ENCODE results near the gene LAMC2.
"Not testable (repeated sequence)": the region's sequence is repeated elsewhere in the genome, so short reads cannot be mapped to it uniquely, and the experiment has no call there.

Gene LAMC2

DNA sequence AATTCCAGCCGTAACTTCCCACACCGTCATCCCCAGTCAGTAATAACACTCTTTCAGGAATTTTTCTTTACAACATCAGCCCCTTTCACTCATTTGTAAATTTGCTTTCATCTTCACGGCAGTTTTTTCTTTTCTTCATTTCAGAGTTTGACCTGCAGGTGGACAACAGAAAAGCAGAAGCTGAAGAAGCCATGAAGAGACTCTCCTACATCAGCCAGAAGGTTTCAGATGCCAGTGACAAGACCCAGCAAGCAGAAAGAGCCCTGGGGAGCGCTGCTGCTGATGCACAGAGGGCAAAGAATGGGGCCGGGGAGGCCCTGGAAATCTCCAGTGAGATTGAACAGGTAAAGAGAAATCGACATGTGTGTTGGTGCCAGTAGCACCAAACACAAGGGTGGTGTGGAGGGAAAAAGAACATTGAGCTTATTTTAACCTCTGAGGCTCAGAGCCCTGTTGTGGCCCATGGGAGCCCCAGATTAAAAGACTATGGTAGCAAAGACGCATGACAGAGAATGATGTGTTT is 53.2 kb downstream of the LAMC2 start:
- no peak for DNase-seq

DNA sequence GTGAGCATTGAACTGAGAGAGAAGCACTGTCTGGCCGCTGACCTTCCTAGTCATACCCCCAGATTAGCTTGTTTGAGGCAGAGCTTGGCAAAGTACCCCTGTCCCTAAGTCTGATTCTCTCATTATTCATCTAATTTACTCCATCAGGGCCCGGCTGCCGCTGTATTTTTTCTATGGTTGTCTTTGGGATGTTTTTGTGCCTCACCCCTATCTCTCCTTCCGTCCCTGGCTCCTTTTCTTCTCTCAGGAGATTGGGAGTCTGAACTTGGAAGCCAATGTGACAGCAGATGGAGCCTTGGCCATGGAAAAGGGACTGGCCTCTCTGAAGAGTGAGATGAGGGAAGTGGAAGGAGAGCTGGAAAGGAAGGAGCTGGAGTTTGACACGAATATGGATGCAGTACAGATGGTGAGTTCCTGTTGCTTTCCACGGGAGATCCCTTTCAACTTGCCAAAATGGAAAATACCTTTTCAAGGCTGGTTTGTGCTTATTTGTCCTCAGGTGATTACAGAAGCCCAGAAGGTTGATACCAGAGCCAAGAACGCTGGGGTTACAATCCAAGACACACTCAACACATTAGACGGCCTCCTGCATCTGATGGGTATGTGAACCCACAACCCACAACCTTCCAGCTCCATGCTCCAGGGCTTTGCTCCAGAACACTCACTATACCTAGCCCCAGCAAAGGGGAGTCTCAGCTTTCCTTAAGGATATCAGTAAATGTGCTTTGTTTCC is 53.9 kb downstream of the LAMC2 start:
- DNase-seq: no peak

DNA sequence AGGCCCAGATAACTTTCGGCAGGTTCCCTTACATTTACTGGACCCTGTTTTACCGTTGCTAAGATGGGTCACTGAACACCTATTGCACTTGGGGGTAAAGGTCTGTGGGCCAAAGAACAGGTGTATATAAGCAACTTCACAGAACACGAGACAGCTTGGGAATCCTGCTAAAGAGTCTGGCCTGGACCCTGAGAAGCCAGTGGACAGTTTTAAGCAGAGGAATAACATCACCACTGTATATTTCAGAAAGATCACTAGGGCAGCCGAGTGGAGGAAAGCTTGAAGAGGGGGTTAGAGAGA is 54.4 kb downstream of the LAMC2 start:
- DNase-seq: no peak

DNA sequence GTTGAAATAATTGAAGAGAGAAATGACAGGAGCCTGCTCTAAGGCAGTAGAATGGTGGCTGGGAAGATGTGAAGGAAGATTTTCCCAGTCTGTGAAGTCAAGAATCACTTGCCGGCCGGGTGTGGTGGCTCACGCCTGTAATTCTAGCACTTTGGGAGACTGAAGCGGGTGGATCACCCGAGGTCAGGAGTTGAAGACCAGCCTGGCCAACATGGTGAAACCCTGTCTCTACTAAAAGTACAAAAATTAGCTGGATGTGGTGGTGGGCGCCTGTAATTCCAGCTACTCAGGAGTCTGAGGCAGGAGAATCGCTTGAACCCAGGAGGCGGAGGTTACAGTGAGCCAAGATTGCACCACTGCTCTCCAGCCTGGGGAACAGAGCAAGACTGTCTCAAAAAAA is 54.8 kb downstream of the LAMC2 start:
- DNase-seq: not testable (repeated sequence)

DNA sequence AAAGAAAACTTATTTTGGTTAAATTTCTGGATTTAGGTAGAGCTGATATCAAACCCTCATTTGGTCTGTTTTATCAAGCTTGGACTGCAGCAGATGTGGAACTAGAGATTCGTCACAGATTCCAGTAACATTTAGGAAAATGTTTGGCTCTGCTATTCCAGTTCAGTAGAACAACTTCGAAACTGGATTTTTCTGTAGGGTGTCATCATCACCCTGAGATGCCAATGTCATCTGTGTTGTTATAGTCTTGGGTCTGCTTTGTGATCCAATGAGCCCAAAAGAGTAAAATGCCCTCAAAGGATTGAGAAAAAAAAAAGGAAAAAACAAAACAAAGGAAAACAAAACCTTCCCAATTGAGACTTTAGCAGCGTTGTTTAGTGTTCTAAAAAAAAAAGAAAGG is 55.4 kb downstream of the LAMC2 start:
- DNase-seq: no peak

DNA sequence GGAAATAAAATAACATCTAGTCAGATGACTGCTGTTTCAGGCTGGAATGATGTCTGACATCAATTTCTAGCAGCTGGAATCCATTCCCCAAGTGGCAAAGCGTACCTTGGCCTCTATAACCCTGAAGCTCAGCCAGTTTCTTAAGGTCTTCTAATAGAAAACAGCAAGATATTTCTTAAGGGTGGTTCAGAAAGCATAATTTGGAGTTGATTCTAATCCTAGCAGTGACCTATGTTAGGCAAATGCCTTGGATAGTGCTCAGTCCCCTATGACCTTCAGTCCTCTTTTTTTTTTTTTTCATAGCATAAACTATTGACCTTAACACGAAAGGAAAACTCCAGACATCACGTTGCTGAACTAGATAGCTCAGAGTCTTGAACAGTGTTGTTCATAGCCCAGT is 56.5 kb downstream of the LAMC2 start:
- DNase-seq: no peak

DNA sequence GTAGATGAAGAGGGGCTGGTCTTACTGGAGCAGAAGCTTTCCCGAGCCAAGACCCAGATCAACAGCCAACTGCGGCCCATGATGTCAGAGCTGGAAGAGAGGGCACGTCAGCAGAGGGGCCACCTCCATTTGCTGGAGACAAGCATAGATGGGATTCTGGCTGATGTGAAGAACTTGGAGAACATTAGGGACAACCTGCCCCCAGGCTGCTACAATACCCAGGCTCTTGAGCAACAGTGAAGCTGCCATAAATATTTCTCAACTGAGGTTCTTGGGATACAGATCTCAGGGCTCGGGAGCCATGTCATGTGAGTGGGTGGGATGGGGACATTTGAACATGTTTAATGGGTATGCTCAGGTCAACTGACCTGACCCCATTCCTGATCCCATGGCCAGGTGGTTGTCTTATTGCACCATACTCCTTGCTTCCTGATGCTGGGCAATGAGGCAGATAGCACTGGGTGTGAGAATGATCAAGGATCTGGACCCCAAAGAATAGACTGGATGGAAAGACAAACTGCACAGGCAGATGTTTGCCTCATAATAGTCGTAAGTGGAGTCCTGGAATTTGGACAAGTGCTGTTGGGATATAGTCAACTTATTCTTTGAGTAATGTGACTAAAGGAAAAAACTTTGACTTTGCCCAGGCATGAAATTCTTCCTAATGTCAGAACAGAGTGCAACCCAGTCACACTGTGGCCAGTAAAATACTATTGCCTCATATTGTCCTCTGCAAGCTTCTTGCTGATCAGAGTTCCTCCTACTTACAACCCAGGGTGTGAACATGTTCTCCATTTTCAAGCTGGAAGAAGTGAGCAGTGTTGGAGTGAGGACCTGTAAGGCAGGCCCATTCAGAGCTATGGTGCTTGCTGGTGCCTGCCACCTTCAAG is 57.3 kb downstream of the LAMC2 start:
- no peak for DNase-seq

DNA sequence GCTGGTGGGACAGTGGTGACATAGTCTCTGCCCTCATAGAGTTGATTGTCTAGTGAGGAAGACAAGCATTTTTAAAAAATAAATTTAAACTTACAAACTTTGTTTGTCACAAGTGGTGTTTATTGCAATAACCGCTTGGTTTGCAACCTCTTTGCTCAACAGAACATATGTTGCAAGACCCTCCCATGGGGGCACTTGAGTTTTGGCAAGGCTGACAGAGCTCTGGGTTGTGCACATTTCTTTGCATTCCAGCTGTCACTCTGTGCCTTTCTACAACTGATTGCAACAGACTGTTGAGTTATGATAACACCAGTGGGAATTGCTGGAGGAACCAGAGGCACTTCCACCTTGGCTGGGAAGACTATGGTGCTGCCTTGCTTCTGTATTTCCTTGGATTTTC is 58.4 kb downstream of the LAMC2 start:
- no peak for DNase-seq

DNA sequence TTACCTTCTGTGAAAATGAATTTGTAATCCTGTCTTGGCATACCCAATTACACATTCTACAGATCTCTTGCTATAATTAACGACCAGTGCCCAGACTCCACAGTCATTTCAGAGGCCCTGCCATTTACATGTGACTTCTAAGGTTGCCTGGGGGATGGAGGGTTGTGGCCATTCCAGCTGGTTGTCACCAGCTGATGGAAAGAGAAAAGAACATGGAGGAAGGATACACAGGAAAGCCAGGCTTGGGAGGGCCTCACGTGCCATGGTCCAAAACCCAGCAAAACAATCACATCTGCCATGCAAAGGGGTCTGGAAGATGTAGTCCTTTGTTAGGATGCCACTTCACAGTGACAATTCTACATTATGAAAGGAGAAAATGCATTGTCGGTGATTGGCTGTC is 59.3 kb downstream of the LAMC2 start:
- DNase-seq: no peak

DNA sequence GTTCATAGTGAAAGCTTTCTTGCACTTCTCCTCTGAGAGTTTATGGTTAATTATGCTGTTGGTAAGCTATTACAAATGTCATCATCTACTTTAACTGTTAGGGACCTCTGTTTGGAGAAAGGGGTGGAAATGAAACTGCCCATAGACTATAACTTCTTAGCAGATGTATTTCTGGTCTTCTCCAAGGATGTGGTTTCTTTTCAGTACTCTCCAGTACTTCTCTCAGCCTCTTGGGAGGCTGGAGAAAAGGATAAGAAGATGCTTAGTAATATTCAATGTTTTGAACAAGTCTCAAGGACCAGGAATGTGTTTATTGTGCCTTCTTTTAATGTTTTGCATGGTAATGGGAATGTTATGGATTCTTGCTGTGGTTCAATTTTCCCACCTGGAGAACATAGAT is 60.4 kb downstream of the LAMC2 start:
- DNase-seq: no peak

DNA sequence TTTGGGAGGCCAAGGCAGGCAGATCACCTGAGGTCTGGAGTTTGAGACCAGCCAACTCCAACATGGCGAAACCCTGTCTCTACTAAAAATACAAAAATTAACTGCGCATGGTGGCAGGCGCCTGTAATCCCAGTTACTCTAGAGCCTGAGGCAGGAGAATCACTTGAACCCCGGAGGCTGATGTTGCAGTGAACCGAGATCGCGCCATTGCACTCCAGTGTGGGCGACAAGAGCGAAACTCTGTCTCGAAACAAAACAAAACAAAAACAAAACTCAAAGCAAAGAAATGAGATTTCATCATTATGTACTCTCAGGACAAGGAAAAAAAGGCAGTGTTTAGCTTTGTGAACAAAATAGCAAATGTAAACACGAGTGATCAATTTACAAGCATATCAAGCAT is 61.0 kb downstream of the LAMC2 start:
- no peak for DNase-seq

DNA sequence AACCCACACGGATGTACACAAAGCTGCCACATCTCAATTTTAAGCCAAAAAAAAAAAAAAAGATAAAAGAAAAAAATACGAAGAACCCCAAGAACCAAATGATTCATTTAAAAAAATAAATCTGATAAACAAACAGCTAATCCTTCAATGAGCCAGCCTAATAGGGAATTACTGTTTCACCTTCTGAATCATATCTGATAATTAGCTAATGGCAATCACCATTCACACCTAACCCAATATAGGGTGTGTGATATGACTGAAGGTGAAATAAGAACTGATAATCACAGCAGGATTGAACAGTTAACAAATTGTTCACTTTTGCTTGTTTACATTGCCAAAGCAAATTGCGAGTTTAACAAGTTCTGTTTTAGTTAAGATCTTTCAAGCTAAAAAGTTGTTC is 61.4 kb downstream of the LAMC2 start:
- DNase-seq: no peak

DNA sequence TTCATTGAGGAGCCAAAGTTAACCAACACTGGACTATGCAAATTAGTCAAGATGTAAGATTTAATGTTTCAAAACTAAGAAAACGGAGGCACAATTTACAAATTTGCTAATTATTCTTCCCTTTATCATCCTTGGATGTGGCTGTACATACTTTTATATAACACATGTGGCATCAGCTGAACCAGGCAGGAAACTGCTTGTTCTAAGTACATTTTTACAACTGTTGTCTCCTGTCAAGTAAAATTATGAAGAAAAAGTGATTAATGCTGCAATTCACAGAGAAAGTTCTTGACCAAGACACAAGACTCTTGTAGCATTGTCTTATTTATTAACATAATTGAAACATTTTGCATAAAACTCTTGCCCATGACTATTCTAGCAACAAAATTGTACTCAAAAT is 61.9 kb downstream of the LAMC2 start:
- no peak for DNase-seq

DNA sequence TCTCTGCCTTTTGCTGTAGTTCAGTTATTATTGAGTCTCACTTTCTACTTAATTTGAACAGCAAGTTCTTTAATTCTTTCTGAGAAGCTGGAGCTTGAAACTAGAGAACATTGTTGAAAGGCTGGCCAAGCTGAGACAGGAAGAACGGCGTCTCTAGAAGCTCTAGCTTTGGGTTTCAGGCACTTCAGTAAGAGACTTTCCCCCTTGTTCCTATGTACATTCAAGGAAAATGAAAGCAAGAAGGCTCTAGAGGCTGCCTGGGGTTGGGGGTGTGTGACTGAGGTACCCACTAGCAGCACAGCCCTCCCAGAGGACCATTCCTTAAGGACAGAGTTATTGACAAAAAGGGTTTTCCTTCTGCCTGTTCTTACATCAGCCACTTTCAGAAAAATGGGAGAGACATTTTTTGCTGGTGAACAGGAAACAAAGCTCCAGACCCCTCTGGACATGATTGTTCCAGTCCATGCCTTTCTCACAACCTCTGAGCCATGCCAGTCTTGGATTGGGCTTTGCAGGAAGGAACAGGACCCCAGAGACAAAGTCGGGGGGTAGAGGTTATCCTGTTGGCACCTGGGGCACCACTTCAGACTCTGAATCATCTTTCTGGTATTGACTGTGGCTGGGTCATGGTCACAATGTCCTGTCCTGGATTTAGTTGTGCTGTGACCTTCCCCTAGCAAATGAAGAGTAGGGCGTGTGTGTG is 63.1 kb downstream of the LAMC2 start:
- no peak for DNase-seq

DNA sequence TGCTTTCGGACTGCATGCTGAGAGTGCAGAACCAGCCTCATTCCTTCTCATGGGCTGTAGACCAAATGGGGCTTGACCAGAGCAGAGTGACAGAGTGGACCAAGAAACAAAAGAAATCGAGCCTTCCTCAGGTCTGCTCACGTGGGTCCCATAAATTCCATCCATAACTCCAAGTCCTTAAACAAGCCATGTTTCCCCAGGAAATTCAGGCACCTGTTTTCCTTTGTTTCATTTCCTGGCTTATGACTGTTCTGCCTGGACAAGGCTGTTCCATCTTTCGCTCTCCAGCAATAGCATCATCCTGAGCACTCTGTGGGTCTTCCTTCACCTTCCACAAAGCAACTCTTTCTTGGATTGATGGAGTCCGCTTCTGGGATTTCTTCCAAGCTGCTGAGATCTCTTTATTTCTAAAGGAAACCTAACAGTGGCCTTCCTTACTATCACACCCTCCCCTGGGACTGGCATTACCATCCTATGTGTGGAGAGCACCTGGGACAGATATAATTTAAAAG is 63.9 kb downstream of the LAMC2 start:
- DNase-seq: no peak

DNA sequence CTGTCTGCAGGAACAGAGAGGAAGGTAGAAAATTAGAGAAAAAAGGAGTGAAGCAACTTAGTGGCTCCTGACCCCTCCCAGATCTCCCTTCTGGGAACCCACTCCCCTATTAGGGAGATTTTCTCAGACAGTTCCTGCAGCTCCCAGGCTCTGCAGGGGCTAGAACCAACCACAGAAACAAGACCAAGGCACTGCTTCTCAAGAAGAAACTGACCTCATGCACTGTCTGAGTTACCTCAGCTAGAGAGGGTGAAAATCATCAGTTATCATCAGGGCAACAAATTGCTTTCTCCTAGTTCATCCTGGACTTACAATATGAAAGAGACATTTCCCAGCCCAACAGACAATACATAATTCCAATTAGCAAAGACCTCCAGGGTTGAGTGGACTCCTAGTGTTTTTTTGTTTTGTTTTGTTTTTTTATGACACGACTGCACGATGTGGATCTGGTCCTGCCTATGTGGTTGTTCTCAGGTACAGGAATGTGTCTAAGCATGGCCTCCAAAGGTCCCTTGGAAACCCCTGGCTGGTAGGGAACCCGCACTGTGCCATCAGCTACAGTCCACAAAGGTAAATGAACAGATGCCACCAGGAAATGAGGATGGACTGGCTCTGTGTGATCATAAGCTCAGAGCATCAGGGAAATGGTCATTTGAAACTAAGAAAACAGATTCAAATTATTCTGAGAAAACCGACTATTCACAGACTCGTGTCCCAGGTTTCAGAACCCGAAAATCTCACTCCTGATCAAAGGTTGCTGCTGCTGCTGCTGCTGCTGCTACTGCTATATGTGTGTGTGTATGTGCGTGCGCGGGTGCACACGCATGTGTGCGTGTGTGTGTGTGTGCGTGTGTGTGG is 65.3 kb downstream of the LAMC2 start:
- no peak for DNase-seq

DNA sequence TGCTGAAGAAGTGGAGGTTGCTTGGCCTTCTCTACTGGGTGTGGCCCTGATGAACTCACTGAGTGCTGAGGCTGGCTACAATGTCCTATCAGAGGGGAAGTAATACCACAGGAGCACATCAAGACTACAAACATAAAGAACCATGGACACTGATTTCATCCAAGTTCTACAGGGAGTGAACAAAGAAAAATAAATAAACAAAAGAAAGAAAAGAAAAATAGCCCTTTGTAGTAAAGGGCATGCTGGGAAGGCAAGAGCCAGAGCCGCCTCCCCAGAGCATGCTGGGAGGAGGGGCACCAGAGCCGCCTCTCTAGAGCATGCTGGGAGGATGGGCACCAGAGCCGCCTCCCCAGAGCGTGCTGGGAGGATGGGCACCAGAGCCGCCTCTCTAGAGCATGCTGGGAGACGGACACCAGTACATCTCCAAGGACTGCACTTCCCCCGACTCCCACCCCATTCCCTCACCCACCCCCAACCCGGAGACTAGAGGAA is 65.9 kb downstream of the LAMC2 start:
- DNase-seq: no peak

DNA sequence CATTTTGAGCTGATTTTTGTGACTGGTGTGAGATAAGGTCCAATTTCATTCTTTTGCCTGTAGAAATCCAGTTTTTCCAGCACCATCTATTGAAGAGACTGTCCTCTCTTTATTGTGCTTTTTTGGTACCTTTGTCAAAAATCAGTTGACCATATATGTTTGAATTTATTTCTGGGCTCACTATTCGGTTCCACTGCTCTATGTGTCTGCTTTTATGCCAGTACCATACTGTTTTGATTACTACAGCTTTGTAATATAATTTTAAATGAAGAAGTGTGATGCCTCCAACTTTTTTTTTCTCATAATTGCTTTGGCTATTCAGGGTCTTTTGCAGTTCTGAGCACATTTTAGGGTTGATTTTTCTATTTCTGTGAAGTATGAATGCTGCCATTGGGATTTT is 69.0 kb downstream of the LAMC2 start:
- no peak for DNase-seq

DNA sequence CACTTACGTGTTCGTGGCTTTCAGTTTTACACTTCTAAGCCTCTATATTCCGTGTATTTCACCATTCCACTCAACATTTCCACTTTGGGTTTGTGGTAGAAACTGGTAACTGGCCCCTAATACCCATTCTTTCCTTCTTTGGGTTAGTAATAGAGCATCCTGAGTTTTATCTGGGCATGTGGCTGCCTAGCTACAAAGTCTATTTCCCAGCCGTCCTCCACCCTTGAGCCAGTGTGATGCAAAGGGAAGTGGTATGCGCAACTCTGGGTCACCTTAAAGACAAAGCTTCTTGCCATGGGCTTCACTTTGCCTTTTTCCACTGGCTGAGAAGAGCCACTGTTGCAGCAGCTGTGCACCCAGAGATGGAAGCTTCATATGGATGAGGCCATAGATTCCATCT is 73.9 kb downstream of the LAMC2 start:
- no peak for DNase-seq

DNA sequence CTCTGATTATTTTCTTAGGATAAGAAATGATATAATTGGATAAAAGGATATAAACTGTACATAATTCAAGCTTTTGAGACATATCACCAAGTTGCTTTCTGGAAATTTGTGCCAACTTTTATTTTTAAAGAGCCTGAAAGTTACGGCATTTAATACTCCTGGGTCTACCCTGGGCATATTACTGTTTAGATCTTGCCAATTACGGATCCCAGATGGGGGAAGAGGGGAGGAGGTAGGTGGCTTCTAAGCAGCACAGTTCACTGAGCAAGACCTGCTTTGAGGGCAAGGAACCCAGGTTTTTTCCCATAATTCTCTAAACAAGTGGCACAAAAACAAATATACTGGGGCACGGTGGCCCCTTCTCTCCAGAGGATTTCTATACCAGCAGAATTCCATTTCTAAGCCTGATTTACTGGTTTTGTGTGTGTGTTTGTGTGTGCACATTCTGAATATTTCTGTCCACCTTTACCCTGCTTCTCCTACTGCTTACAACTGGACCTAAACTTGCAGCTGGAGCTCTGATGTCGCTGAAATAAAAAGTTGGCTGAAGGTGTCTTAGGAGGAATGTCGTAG is 76.7 kb downstream of the LAMC2 start:
- DNase-seq: no peak

DNA sequence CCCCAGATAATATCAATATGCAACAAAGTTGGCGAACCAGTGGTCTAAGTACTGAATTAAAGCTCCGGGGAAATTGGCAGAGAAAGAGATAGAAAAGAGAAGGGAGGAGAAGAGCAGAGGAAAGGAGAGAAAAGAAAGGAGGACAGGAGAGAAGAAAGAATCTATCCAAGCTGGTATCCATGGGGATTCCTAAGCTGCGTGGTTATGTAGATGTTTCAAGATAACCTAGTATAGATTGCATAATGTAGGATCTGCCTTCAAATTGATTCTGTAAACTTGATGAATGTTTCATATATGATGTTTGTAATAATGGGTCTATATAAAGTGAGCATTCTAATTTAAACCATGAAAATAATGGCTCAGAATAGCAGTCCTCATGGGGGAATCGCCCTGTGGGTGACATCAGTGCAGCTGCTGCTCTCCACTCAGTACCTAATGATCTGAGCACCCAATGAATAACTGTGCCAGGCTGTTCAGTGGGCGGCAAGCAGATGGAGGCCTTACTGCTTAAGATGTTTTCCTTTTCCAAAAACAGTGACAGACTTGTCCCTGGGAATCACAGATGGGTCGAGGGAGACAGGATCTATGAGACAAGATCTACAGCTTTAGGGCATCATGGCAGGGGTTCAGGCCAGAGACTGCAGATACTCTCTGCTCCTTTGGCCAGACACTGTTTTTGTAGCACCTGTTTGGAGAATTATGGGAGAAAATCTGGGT is 78.0 kb downstream of the LAMC2 start:
- DNase-seq: no peak
